ENCODE measurements around the gene SETD7. TPM values are rescaled to one million over a fixed set of nuclear protein-coding genes. Genes with fewer than 3 reads are reported as not detected.

Gene SETD7
- total RNA-seq, 6 experiments from 2014 or later = 31.6 to 53.7 (median 45.4) TPM

DNA sequence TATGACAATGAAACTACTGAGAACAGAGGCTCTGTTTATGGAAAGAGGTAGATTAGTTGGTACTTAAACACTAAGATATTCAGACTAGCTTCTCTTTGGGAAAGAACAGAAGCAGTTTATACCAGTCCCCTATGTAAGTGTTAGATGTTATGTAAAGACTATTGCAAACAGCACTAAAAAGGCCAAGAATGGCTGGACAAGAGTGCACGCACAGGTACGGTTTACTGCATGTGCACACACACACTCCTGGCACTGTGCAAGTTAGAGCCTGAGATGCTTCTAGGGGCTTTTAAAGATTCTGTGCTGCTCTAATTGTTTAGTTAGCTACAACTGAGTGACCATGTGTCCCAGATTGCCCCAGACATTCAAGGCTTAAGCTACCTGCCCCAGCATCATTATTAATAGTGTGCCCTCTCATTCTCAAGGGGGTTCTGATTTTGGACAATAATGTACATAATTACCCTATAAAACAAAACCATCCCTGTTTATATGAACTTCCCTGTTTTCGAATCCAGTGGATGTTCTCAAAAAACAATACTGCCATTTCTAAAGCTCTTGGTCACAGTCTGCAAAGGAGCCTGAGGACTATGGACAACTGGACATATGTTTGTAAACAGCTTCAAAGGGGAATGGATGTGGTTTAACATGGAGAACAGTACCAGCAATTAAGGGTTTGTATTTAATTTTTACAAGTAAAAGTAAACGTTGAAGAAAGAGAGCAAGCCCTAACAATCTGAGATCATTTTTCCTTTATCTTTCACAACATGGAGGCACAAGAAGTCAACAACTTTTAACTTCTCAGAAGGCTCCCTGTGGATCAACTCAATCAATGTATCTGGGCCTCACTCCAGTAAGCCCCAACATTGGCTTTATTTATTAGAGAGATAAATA is 2.0 kb downstream of the SETD7 start:
- peaks cover 0 to 51% (median 20%) of the 10 kb centered on the region in 4 donors for H3K4me1 ChIP-seq
- ATAC-seq (no peak), DNase-seq (no peak)
- peak overlapping the region in 2 of 3 donors; percentile 85 to 93 for H3K4me3 ChIP-seq
- H3K36me3 ChIP-seq = no peaks in the 10 kb centered on the region
- intact Hi-C loops (cut with DNase I) = no loop called here
- 21% methylated on average over 4 of the region's 4 CpGs for WGBS (ENCODE audit: insufficient coverage, low coverage, low lambda C conversion rate, missing lambda C conversion rate)
- H3K27me3 ChIP-seq = no peaks in the 10 kb centered on the region
- H3K9me3 ChIP-seq = no peaks in the 10 kb centered on the region
- no peak for TF ChIP-seq POLR2A (IDR thresholded peaks at IDR 0.05)
- TF ChIP-seq, protein P1, sequence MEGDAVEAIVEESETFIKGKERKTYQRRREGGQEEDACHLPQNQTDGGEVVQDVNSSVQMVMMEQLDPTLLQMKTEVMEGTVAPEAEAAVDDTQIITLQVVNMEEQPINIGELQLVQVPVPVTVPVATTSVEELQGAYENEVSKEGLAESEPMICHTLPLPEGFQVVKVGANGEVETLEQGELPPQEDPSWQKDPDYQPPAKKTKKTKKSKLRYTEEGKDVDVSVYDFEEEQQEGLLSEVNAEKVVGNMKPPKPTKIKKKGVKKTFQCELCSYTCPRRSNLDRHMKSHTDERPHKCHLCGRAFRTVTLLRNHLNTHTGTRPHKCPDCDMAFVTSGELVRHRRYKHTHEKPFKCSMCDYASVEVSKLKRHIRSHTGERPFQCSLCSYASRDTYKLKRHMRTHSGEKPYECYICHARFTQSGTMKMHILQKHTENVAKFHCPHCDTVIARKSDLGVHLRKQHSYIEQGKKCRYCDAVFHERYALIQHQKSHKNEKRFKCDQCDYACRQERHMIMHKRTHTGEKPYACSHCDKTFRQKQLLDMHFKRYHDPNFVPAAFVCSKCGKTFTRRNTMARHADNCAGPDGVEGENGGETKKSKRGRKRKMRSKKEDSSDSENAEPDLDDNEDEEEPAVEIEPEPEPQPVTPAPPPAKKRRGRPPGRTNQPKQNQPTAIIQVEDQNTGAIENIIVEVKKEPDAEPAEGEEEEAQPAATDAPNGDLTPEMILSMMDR (IDR thresholded peaks at IDR 0.05) = no peak
- peak overlapping the region; percentile 99 to 100 (median 100) for H3K27ac ChIP-seq

DNA sequence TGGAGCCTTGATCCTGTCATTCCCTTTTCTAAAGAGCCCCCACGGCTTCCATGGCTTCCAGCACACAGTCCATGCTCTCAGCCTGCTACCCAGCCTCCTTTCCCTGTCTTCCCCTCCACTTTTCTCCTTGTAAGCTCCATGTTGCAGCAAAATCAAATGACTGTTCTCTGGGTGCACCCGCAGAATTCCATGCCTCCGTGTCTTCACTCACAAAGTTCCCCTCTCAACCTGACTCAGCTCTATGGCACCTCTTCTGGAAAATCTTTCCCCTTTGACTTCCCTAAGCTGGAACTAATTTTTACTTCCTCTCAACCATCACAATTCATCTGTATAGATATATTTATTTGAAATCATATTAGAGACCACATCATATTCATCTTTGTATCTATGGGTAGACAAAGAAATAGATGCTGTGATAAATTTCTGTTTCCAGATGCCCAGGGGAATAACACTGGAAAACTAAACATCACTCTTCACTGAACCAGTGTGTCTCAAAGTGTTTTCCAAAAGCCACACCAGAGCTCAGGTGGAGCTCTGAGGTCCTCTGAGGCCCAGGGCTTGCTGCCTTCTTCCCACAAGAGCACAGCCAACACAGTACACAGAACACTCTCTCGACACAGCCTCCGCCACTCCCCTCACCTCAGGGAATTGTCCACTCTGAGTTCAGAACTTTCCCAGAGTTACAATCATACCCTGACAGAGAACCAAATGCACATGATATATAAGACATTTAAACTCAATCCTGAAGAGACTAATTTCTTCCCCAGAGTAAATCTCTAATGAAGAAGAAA is 3.3 kb downstream of the SETD7 start:
- ATAC-seq (no peak), DNase-seq (no peak)
- Histone ChIP-seq H3K27ac (peak overlapping the region in 1 of 3 donors; percentile 3), H3K4me3 (no peak overlapping the region), H3K9me3 (no peaks in the 10 kb centered on the region), H3K36me3 (no peaks in the 10 kb centered on the region), H3K27me3 (no peaks in the 10 kb centered on the region), H3K4me1 (peaks cover 0 to 38% (median 14%) of the 10 kb centered on the region in 4 donors)
- 57% methylated on average over 5 of the region's 5 CpGs for whole genome bisulfite sequencing (ENCODE audit: insufficient coverage, low coverage, low lambda C conversion rate, missing lambda C conversion rate)
- intact Hi-C loops (cut with DNase I) = no loop called here
- TF ChIP-seq, protein P1 (IDR thresholded peaks at IDR 0.05) = no peak
- no peak for TF ChIP-seq POLR2A (IDR thresholded peaks at IDR 0.05)

DNA sequence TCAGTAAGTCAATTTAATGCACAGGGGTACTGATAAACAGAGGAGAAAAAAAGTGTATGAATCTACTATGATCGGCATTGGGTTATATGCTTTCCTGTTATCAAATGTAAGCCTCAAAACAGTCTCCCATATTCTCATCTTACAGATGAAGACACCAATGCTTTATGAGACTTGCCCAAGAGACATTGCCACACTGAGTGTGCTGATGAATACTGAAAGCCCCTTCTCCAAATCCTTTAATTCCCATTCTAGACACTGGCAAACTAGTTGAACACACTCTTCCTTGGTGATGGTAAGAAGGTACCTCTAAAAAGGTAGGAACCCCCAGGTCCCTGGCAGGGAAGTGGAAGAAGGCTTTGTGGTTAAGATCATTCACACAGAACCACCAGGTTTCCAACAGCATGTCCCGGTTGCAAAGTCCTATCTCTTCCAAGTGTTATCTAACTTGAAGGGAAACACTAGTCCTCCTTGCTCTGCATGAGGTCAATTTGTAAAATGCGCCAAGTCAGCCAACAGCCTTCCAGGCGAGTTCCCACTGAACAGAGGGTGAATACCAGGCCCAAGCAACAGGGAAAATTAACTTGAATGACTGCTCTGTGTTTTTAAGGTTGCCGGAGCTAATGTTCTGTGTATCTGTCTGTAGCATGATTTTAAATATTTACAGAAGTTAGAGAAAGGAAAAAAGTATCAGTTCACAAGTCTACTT is 5.1 kb downstream of the SETD7 start:
- ATAC-seq = peak in 1 of 4 donors; percentile 6
- H3K4me3 ChIP-seq = no peak overlapping the region
- H3K27me3 ChIP-seq = no peaks in the 10 kb centered on the region
- no peaks in the 10 kb centered on the region for H3K9me3 ChIP-seq
- H3K27ac ChIP-seq = peak overlapping the region in 1 of 3 donors; percentile 9
- 37% methylated on average over 4 of the region's 5 CpGs for WGBS (ENCODE audit: insufficient coverage, low coverage, low lambda C conversion rate, missing lambda C conversion rate)
- intact Hi-C loops (cut with DNase I) = no loop called here
- no peak for TF ChIP-seq POLR2A (IDR thresholded peaks at IDR 0.05)
- TF ChIP-seq, protein P1 (IDR thresholded peaks at IDR 0.05) = no peak
- H3K36me3 ChIP-seq = peaks cover 0 to 9% (median 4%) of the 10 kb centered on the region in 4 donors
- H3K4me1 ChIP-seq = peaks cover 0 to 36% (median 12%) of the 10 kb centered on the region in 4 donors
- DNase-seq = no peak

DNA sequence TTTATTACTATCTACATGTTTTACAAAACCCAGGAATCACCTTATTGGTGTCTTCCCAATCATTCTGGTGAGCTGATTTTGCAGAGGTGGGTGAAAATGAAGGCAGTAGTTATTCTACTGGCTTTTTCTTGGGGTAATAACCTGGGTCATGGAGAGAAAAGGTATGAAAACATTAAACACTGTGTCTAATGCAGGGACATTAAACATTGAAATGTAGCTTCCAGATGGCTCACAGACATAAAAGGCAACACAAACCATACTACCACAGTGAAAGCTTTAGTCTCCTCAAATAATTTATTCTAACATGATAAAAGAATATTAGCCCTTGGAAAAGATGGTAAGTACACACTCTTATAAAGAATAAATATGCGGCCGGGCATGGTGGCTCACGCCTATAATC is 8.0 kb downstream of the SETD7 start:
- H3K4me1 ChIP-seq = peaks cover 0 to 20% (median 5%) of the 10 kb centered on the region in 4 donors
- H3K4me3 ChIP-seq = no peak overlapping the region
- DNase-seq (no peak), ATAC-seq (no peak)
- no peaks in the 10 kb centered on the region for H3K9me3 ChIP-seq
- WGBS (ENCODE audit: insufficient coverage, low coverage, low lambda C conversion rate, missing lambda C conversion rate) = 97% methylated on average over 3 of the region's 3 CpGs
- intact Hi-C loops (cut with DNase I) = no loop called here
- H3K27ac ChIP-seq = no peak overlapping the region
- no peaks in the 10 kb centered on the region for H3K27me3 ChIP-seq
- peaks cover 0 to 18% (median 7%) of the 10 kb centered on the region in 4 donors for H3K36me3 ChIP-seq
- no peak for TF ChIP-seq POLR2A (IDR thresholded peaks at IDR 0.05)
- TF ChIP-seq, protein P1 (IDR thresholded peaks at IDR 0.05) = no peak
